WTC11 (cell line): ENCODE measurements around the gene ILK. TPM values are rescaled to one million over a fixed set of nuclear protein-coding genes. Genes with fewer than 3 reads are reported as not detected.

ENCODE experiments used
- ATF1 ChIP-seq: sonication (generic); formaldehyde crosslinking; IDR thresholded peaks from 2 replicates; pipeline ENCODE4 v1.8.1; 2023; ENCODE audit warnings: mild to moderate bottlenecking, moderate library complexity, missing genetic modification reagents
- CTCF ChIP-seq: fragments of 200-600 bp; IDR thresholded peaks from 2 replicates; pipeline ENCODE4 v1.8.0; 2022; ENCODE audit warnings: antibody characterized with exemption
- ELF4 ChIP-seq: sonication (generic); formaldehyde crosslinking; IDR thresholded peaks from 2 replicates; pipeline ENCODE4 v1.8.1; 2022; ENCODE audit warnings: low read depth, mild to moderate bottlenecking, moderate library complexity, missing genetic modification reagents
- EMX1 ChIP-seq: fragments of 250-450 bp; sonication (Bioruptor Pico); IDR thresholded peaks from 2 replicates; pipeline ENCODE4 v1.8.0; 2021; ENCODE audit warnings: mild to moderate bottlenecking
- ETV6 ChIP-seq: sonication (generic); formaldehyde crosslinking; IDR thresholded peaks from 2 replicates; pipeline ENCODE4 v1.8.1; 2022; ENCODE audit warnings: mild to moderate bottlenecking, missing genetic modification reagents
- FOXK1 ChIP-seq: sonication (generic); formaldehyde crosslinking; IDR thresholded peaks from 2 replicates; pipeline ENCODE4 v1.8.0; 2022; ENCODE audit warnings: mild to moderate bottlenecking, moderate library complexity, missing genetic modification reagents
- GABPB1 ChIP-seq: sonication (generic); formaldehyde crosslinking; IDR thresholded peaks from 2 replicates; pipeline ENCODE4 v1.8.1; 2023; ENCODE audit warnings: mild to moderate bottlenecking, missing genetic modification reagents
- GTF2I ChIP-seq: fragments of 250-450 bp; sonication (Bioruptor Pico); conservative IDR thresholded peaks from 2 replicates; pipeline ENCODE4 v1.4.0; 2021; ENCODE audit warnings: mild to moderate bottlenecking
- IRF2 ChIP-seq: sonication (generic); formaldehyde crosslinking; IDR thresholded peaks from 2 replicates; pipeline ENCODE4 v1.8.0; 2022; ENCODE audit warnings: low read depth, missing genetic modification reagents, borderline replicate concordance
- NFYB ChIP-seq: sonication (generic); formaldehyde crosslinking; conservative IDR thresholded peaks from 2 replicates; pipeline ENCODE4 v1.8.0; 2022; ENCODE audit warnings: low read depth, missing genetic modification reagents
- NR1H2 ChIP-seq: sonication (generic); formaldehyde crosslinking; IDR thresholded peaks from 2 replicates; pipeline ENCODE4 v1.9.0; 2021; ENCODE audit warnings: mild to moderate bottlenecking, moderate library complexity, missing genetic modification reagents
- PRRX2 ChIP-seq: fragments of 250-450 bp; sonication (Bioruptor Pico); IDR thresholded peaks from 2 replicates; pipeline ENCODE4 v1.8.0; 2021; ENCODE audit warnings: mild to moderate bottlenecking
- RELA ChIP-seq: sonication (generic); formaldehyde crosslinking; IDR thresholded peaks from 2 replicates; pipeline ENCODE4 v1.8.1; 2022; ENCODE audit warnings: missing genetic modification reagents, mild to moderate bottlenecking, borderline replicate concordance
- RORB ChIP-seq: fragments of 250-450 bp; sonication (Bioruptor Pico); IDR thresholded peaks from 2 replicates; pipeline ENCODE4 v1.9.0; 2021; ENCODE audit warnings: mild to moderate bottlenecking
- SMAD4 ChIP-seq: sonication (generic); formaldehyde crosslinking; IDR thresholded peaks from 2 replicates; pipeline ENCODE4 v1.8.0; 2022; ENCODE audit warnings: mild to moderate bottlenecking, missing genetic modification reagents
- SP1 ChIP-seq: sonication (generic); formaldehyde crosslinking; conservative IDR thresholded peaks from 2 replicates; pipeline ENCODE4 v1.8.1; 2022; ENCODE audit warnings: missing genetic modification reagents
- TCF7 ChIP-seq: sonication (generic); formaldehyde crosslinking; IDR thresholded peaks from 2 replicates; pipeline ENCODE4 v1.8.0; 2022; ENCODE audit warnings: mild to moderate bottlenecking, low read depth, missing genetic modification reagents, moderate library complexity
- ZBTB21 ChIP-seq: sonication (generic); formaldehyde crosslinking; IDR thresholded peaks from 2 replicates; pipeline ENCODE4 v1.8.1; 2023; ENCODE audit warnings: mild to moderate bottlenecking, missing genetic modification reagents, borderline replicate concordance
- ZMAT4 ChIP-seq: fragments of 250-450 bp; sonication (Bioruptor Pico); IDR thresholded peaks from 2 replicates; pipeline ENCODE4 v1.9.0; 2021; ENCODE audit warnings: mild to moderate bottlenecking
- ZNF219 ChIP-seq: sonication (generic); formaldehyde crosslinking; IDR thresholded peaks from 2 replicates; pipeline ENCODE4 v1.8.0; 2023; ENCODE audit warnings: missing genetic modification reagents, mild to moderate bottlenecking, borderline replicate concordance
- ZNF263 ChIP-seq: sonication (generic); formaldehyde crosslinking; IDR thresholded peaks from 2 replicates; pipeline ENCODE4 v1.8.1; 2022; ENCODE audit warnings: low read depth, mild to moderate bottlenecking, moderate library complexity, missing genetic modification reagents
- ZNF281 ChIP-seq: sonication (generic); formaldehyde crosslinking; IDR thresholded peaks from 2 replicates; pipeline ENCODE4 v1.8.0; 2023; ENCODE audit warnings: mild to moderate bottlenecking, missing genetic modification reagents
- ZNF317 ChIP-seq: sonication (generic); formaldehyde crosslinking; IDR thresholded peaks from 2 replicates; pipeline ENCODE4 v1.8.1; 2023; ENCODE audit warnings: low read depth, mild to moderate bottlenecking, moderate library complexity, missing genetic modification reagents, borderline replicate concordance
- ZNF396 ChIP-seq: fragments of 250-450 bp; sonication (Bioruptor Pico); IDR thresholded peaks from 2 replicates; pipeline ENCODE4 v1.8.0; 2021; ENCODE audit warnings: mild to moderate bottlenecking, moderate library complexity, borderline replicate concordance
- ZNF425 ChIP-seq: fragments of 250-450 bp; sonication (Bioruptor Pico); conservative IDR thresholded peaks from 2 replicates; pipeline ENCODE4 v1.9.0; 2021; ENCODE audit warnings: mild to moderate bottlenecking
- ZNF671 ChIP-seq: fragments of 250-450 bp; sonication (Bioruptor Pico); IDR thresholded peaks from 2 replicates; pipeline ENCODE4 v1.8.0; 2021; ENCODE audit warnings: mild to moderate bottlenecking
- total RNA-seq: library from RNA; stranded (reverse); gene quantifications from 3 replicates; pipeline ENCODE4 v1.2.3, GENCODE V29; 2021
- TF ChIP-seq, protein P1 (sequence below): sonication (generic); formaldehyde crosslinking; IDR thresholded peaks from 2 replicates; pipeline ENCODE4 v1.8.1; 2023; ENCODE audit warnings: mild to moderate bottlenecking, missing genetic modification reagents
- TF ChIP-seq, protein P2 (sequence below): sonication (generic); formaldehyde crosslinking; IDR thresholded peaks from 2 replicates; pipeline ENCODE4 v1.8.1; 2022; ENCODE audit warnings: missing genetic modification reagents, borderline replicate concordance
- TF ChIP-seq, protein P3 (sequence below): sonication (generic); formaldehyde crosslinking; IDR thresholded peaks from 2 replicates; pipeline ENCODE4 v1.8.0; 2022; ENCODE audit warnings: mild to moderate bottlenecking, missing genetic modification reagents

The ILK gene
- total RNA-seq, 1 experiment from 2014 or later: 97.7 TPM

- TF ChIP-seq SMAD4 (CRISPR knock-in tag) (no peak), GABPB1 (CRISPR knock-in tag) (peak; percentile 60), ZNF219 (CRISPR knock-in tag) (no peak), ZNF263 (CRISPR knock-in tag) (no peak), ZNF317 (CRISPR knock-in tag) (no peak), ZBTB21 (CRISPR knock-in tag) (peak; percentile 90), ATF1 (CRISPR knock-in tag) (no peak), RELA (CRISPR knock-in tag) (peak; percentile 88; the same call in 1 of the 2 replicates), EMX1 (CRISPR knock-in tag) (no peak; the same call in 1 of the 2 replicates), SP1 (CRISPR knock-in tag) (peak; percentile 87), ZNF425 (CRISPR knock-in tag) (no peak), CTCF (no peak), FOXK1 (CRISPR knock-in tag) (no peak), NR1H2 (CRISPR knock-in tag) (no peak), ZNF281 (CRISPR knock-in tag) (no peak), ETV6 (peak; percentile 80; the same call in 1 of the 2 replicates), ZNF671 (CRISPR knock-in tag) (no peak), IRF2 (CRISPR knock-in tag) (no peak), RORB (CRISPR knock-in tag) (no peak), PRRX2 (CRISPR knock-in tag) (no peak; the same call in 1 of the 2 replicates), ZMAT4 (CRISPR knock-in tag) (no peak), ELF4 (no peak), TCF7 (CRISPR knock-in tag) (no peak), ZNF396 (CRISPR knock-in tag) (no peak), GTF2I (CRISPR knock-in tag) (no peak), NFYB (CRISPR knock-in tag) (no peak)
- TF ChIP-seq, protein P1, sequence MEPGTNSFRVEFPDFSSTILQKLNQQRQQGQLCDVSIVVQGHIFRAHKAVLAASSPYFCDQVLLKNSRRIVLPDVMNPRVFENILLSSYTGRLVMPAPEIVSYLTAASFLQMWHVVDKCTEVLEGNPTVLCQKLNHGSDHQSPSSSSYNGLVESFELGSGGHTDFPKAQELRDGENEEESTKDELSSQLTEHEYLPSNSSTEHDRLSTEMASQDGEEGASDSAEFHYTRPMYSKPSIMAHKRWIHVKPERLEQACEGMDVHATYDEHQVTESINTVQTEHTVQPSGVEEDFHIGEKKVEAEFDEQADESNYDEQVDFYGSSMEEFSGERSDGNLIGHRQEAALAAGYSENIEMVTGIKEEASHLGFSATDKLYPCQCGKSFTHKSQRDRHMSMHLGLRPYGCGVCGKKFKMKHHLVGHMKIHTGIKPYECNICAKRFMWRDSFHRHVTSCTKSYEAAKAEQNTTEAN (CRISPR knock-in tag): peak; percentile 80; the same call in 1 of the 2 replicates
- TF ChIP-seq, protein P2, sequence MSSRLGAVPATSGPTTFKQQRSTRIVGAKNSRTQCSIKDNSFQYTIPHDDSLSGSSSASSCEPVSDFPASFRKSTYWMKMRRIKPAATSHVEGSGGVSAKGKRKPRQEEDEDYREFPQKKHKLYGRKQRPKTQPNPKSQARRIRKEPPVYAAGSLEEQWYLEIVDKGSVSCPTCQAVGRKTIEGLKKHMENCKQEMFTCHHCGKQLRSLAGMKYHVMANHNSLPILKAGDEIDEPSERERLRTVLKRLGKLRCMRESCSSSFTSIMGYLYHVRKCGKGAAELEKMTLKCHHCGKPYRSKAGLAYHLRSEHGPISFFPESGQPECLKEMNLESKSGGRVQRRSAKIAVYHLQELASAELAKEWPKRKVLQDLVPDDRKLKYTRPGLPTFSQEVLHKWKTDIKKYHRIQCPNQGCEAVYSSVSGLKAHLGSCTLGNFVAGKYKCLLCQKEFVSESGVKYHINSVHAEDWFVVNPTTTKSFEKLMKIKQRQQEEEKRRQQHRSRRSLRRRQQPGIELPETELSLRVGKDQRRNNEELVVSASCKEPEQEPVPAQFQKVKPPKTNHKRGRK (CRISPR knock-in tag): no peak
- TF ChIP-seq, protein P3, sequence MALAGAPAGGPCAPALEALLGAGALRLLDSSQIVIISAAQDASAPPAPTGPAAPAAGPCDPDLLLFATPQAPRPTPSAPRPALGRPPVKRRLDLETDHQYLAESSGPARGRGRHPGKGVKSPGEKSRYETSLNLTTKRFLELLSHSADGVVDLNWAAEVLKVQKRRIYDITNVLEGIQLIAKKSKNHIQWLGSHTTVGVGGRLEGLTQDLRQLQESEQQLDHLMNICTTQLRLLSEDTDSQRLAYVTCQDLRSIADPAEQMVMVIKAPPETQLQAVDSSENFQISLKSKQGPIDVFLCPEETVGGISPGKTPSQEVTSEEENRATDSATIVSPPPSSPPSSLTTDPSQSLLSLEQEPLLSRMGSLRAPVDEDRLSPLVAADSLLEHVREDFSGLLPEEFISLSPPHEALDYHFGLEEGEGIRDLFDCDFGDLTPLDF (CRISPR knock-in tag): no peak; the same call in 1 of the 2 replicates
These were observed 8.9 kb downstream of the ILK start, which contains the start of gene TAF10 (continued) for GRCh38 chr11:6612213-6613041.
